Breast epithelium (tissue), 3 donors: ENCODE data around the gene NMT2.

Source experiments
- POLR2A ChIP-seq: fragments of 450-650 bp; IDR thresholded peaks from one replicate; pipeline ENCODE4 v1.6.1; 2016; ENCODE audit warnings: antibody characterized with exemption, mild to moderate bottlenecking, moderate library complexity
- POLR2AphosphoS5 ChIP-seq, 3 donors: sonication (generic); formaldehyde crosslinking; IDR thresholded peaks; one replicate each; pipeline ENCODE4 v1.6.1; 2017; ENCODE audit warnings: antibody characterized with exemption in 3 of 3
- TF ChIP-seq, protein P1 (sequence below), 3 donors: fragments of 450-650 bp; IDR thresholded peaks; one replicate each; pipeline ENCODE4 v1.5.1; 2016 to 2017; ENCODE audit warnings: antibody characterized with exemption in 3 of 3, mild to moderate bottlenecking in 3 of 3, moderate library complexity in 3 of 3

DNA sequence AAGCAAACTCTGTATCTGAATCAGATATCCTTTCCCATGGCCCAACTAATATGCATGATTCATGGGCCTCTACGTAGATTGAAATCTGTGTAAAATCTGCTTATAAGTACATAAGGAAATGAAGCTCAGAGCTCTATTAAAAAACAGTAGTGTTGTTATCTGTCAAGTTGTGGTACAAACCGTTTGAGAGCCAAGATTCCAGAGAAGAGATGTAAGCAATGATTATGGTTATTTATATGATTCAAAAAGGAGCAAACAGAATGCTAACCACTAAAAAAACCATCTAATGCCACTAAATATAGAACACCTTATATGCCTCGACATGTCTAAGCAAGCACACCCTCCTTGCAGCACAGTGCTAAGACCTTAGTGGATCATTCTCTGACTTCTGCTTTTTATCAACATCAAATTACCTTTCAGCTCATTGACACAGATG is 44.7 kb downstream of the NMT2 start:
- TF ChIP-seq, protein P1, sequence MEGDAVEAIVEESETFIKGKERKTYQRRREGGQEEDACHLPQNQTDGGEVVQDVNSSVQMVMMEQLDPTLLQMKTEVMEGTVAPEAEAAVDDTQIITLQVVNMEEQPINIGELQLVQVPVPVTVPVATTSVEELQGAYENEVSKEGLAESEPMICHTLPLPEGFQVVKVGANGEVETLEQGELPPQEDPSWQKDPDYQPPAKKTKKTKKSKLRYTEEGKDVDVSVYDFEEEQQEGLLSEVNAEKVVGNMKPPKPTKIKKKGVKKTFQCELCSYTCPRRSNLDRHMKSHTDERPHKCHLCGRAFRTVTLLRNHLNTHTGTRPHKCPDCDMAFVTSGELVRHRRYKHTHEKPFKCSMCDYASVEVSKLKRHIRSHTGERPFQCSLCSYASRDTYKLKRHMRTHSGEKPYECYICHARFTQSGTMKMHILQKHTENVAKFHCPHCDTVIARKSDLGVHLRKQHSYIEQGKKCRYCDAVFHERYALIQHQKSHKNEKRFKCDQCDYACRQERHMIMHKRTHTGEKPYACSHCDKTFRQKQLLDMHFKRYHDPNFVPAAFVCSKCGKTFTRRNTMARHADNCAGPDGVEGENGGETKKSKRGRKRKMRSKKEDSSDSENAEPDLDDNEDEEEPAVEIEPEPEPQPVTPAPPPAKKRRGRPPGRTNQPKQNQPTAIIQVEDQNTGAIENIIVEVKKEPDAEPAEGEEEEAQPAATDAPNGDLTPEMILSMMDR (IDR thresholded peaks at IDR 0.05): no peak
- TF ChIP-seq POLR2A (no peak), POLR2AphosphoS5 (IDR thresholded peaks at IDR 0.05) (no peak)
